DND-41 (cell line): ENCODE results near the gene ST6GALNAC3.

Source experiments
- ATAC-seq: fragments of 200-7000 bp; cut with Tn5 transposase; 3 replicates; pipeline ENCODE4 v1.9.1; 2021; ENCODE audit warnings: low read depth; ENCODE audit not compliant: insufficient read depth
- DNase-seq: peaks from one replicate; pipeline ENCODE4 v3.0.0-alpha.2; 2020
- H2AFZ ChIP-seq: 2 replicates; pipeline ENCODE4 v1.6.0; 2012; ENCODE audit warnings: low read depth, low read length
- H3K27ac ChIP-seq: 2 replicates; pipeline ENCODE4 v1.5.1; 2012; ENCODE audit warnings: low read length, inconsistent platforms
- H3K27me3 ChIP-seq: fragments of 200-600 bp; sonication (generic); 2 replicates; pipeline ENCODE4 v1.6.0; 2012; ENCODE audit warnings: low read length, mild to moderate bottlenecking, inconsistent platforms; ENCODE audit not compliant: insufficient read depth, poor library complexity
- H3K36me3 ChIP-seq: 2 replicates; pipeline ENCODE4 v1.5.1; 2012; ENCODE audit warnings: low read length, inconsistent platforms; ENCODE audit not compliant: insufficient read depth
- H3K4me1 ChIP-seq: 2 replicates; pipeline ENCODE4 v1.5.1; 2012; ENCODE audit warnings: mild to moderate bottlenecking, low read length; ENCODE audit not compliant: insufficient read depth
- H3K4me2 ChIP-seq: 2 replicates; pipeline ENCODE4 v1.6.0; 2012; ENCODE audit warnings: mild to moderate bottlenecking, moderate library complexity, low read length, inconsistent platforms; ENCODE audit not compliant: insufficient read depth
- H3K4me3 ChIP-seq, 2 experiments: fragments of 200-600 bp in 1 of 2; shearing (Covaris generic) in 1 of 2; 2 replicates each; pipeline ENCODE4 v1.5.1; 2012 to 2016; ENCODE audit warnings: inconsistent platforms in 2 of 2, low read length in 2 of 2, mild to moderate bottlenecking in 2 of 2, low read depth in 1 of 2, moderate library complexity in 1 of 2
- H3K79me2 ChIP-seq: 2 replicates; pipeline ENCODE4 v1.6.0; 2012; ENCODE audit warnings: low read length, inconsistent platforms; ENCODE audit not compliant: insufficient read depth
- H3K9ac ChIP-seq: 2 replicates; pipeline ENCODE4 v1.6.0; 2012; ENCODE audit warnings: low read depth, mild to moderate bottlenecking, inconsistent platforms, low read length, moderate library complexity
- H3K9me3 ChIP-seq: 2 replicates; pipeline ENCODE4 v1.5.1; 2012; ENCODE audit warnings: low read length, moderate library complexity, mild to moderate bottlenecking, inconsistent platforms; ENCODE audit not compliant: insufficient read depth, severe bottlenecking
- H4K20me1 ChIP-seq: 2 replicates; pipeline ENCODE4 v1.6.0; 2012; ENCODE audit warnings: low read length; ENCODE audit not compliant: insufficient read depth
- EZH2 ChIP-seq: IDR thresholded peaks from 3 replicates; pipeline ENCODE4 v1.6.1; 2012; ENCODE audit warnings: borderline replicate concordance, low read depth, mild to moderate bottlenecking, moderate library complexity, low read length, inconsistent platforms; ENCODE audit not compliant: severe bottlenecking
- TF ChIP-seq, protein P1 (sequence below): IDR thresholded peaks from 2 replicates; pipeline ENCODE4 v1.5.1; 2012; ENCODE audit warnings: borderline replicate concordance, low read length, moderate library complexity, mild to moderate bottlenecking; ENCODE audit not compliant: poor library complexity, severe bottlenecking; ENCODE audit errors: extremely low read depth

ST6GALNAC3 gene

DNA sequence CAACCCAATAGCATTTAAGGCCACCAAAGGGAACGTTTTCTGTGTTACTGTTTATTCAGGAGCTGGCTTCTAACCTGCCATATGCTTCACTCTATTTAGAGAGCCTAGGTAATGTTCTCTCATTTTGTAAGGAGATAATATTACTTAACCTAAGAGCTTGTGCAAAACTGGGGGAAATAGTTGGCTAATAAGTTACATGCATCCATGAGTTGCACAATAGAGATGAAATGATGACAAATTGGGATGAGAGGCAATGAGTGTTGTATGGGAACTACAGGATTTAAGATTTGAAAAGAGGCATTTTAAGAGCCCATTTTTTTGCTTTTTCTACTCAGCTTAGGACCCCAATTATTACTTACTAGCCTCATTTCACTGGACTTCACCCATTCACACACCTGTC lies 151.0 kb downstream of the ST6GALNAC3 start:
- no peak for ATAC-seq
- TF ChIP-seq EZH2 = no peak
- TF ChIP-seq, protein P1, sequence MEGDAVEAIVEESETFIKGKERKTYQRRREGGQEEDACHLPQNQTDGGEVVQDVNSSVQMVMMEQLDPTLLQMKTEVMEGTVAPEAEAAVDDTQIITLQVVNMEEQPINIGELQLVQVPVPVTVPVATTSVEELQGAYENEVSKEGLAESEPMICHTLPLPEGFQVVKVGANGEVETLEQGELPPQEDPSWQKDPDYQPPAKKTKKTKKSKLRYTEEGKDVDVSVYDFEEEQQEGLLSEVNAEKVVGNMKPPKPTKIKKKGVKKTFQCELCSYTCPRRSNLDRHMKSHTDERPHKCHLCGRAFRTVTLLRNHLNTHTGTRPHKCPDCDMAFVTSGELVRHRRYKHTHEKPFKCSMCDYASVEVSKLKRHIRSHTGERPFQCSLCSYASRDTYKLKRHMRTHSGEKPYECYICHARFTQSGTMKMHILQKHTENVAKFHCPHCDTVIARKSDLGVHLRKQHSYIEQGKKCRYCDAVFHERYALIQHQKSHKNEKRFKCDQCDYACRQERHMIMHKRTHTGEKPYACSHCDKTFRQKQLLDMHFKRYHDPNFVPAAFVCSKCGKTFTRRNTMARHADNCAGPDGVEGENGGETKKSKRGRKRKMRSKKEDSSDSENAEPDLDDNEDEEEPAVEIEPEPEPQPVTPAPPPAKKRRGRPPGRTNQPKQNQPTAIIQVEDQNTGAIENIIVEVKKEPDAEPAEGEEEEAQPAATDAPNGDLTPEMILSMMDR = no peak
- Histone ChIP-seq H3K9ac (no peak overlapping the region), H3K27ac (no peak overlapping the region), H3K4me2 (no peak overlapping the region), H2AFZ (no peak overlapping the region), H3K4me3 (no peak overlapping the region), H4K20me1 (no peaks in the 10 kb centered on the region), H3K27me3 (no peaks in the 10 kb centered on the region), H3K4me1 (no peaks in the 10 kb centered on the region), H3K36me3 (no peaks in the 10 kb centered on the region), H3K9me3 (no peaks in the 10 kb centered on the region), H3K79me2 (no peaks in the 10 kb centered on the region)
- DNase-seq = no peak

DNA sequence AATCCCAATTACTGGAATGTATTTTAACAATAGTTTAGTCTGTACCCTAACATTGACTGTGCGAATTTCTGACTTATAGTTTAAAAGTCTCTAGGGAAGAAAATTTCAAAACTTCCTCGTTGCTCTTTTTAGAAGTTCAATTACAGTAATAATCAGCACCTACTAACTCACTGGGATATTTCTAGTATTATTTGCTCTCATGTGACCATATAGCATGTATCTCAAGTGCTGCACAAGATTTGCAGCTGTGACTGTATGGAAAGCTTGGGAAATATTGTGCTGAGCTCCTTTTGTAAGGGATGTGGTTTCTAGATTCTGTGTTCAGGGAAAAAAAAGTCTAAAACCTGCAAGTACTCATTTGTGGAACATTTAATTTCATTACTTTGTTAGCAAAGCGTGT lies 153.1 kb downstream of the ST6GALNAC3 start:
- Histone ChIP-seq H3K9ac (no peak overlapping the region), H3K27ac (no peak overlapping the region), H3K4me1 (no peaks in the 10 kb centered on the region), H3K36me3 (no peaks in the 10 kb centered on the region), H3K9me3 (no peaks in the 10 kb centered on the region), H3K79me2 (no peaks in the 10 kb centered on the region), H4K20me1 (no peaks in the 10 kb centered on the region), H3K27me3 (no peaks in the 10 kb centered on the region), H3K4me2 (no peak overlapping the region), H2AFZ (no peak overlapping the region), H3K4me3 (no peak overlapping the region)
- DNase-seq = no peak
- TF ChIP-seq, protein P1 = no peak
- no peak for TF ChIP-seq EZH2
- ATAC-seq = no peak

DNA sequence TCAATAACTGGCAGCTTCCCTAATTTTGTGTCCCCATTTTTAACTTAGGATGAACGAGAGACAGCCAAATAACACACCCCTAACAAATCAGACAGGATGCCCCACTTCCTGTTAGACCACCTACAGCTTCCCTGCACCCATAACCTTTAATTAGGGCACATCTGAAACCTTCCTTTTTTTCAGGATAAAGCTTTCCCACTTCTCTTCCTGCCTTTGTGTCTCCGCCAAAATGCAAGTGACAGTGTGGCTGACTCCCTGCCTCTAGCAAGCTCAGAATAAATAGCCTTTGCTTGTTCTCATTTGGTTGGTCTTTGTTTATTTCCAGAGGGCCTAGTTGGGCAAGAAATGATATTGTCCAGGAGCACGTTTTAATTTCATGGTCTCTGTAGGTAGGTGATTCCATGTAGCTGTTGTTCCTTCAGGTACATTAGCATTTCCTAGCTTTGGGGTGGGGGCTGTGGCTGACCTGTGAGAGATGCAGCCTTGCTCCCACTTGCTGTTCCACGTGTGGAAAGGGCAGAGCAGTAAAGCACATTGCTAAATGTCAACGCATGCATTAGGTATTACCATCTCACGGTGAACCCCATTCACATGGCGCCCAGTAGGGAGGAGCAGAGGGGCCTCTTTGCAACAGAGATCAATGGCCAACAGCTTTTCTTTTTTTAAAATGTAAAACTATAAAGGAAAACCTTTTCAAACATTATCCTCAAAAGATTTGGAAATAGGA lies 154.9 kb downstream of the ST6GALNAC3 start:
- H4K20me1 ChIP-seq = no peaks in the 10 kb centered on the region
- H3K4me1 ChIP-seq = no peaks in the 10 kb centered on the region
- H3K4me2 ChIP-seq = no peak overlapping the region
- no peaks in the 10 kb centered on the region for H3K9me3 ChIP-seq
- no peak for TF ChIP-seq EZH2
- TF ChIP-seq, protein P1 = no peak
- ATAC-seq (no peak), DNase-seq (no peak)
- H3K27me3 ChIP-seq = no peaks in the 10 kb centered on the region
- H3K79me2 ChIP-seq = no peaks in the 10 kb centered on the region
- H3K4me3 ChIP-seq = no peak overlapping the region
- no peak overlapping the region for H3K9ac ChIP-seq
- no peaks in the 10 kb centered on the region for H3K36me3 ChIP-seq
- no peak overlapping the region for H3K27ac ChIP-seq
- no peak overlapping the region for H2AFZ ChIP-seq
